ENCODE results near the gene TAP1.

Gene TAP1

DNA sequence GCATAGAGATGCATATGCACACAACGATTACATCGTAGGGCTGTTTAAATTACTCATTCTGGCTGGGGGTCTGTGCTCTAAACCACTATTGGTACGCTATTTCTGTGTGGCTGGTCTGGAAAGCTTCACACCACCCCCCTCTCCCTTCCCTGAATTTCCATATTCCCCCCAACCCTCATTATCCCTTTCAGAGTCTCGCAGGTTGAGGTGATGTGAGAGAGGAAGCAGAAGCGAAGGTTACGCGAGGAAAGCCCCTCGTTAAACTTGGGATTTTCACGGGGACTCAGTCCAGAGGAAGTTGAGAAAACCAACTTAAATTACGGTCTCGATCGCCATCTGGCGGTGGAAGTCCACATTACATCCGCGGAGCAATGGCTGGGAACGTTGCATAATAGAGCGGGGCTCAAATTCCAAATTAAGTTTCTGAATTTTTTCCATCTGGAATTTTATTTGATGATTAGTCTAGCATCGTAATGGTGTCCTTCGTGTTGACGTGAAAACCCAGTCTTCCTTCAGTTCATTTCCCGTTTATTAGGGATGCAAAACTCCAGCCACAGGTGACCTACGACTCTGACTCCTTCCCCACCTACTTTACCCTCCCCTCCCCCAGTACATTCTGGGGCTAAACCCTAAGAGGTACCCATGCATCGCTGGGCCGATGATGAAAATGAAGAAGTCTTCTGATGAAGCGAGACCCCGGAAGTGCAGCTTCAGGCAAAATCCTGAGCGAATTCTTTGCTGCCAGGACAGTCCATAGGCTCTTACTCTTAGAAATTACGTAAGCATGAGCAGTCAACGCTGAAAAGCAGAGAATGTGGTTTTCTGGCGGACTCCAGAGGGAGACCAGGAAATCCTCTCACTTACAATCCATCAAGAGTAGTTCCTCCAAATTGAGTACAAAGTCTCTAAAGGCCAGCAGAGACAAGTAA is 56.4 kb downstream of the TAP1 start:
- peak; percentile 86 for DNase-seq

All from GDM1 (cell line).